Measurements from ENCODE around the gene C8G. TPM values are rescaled to one million over a fixed set of nuclear protein-coding genes. Genes with fewer than 3 reads are reported as not detected.

The C8G gene
- total and polyA plus RNA-seq, 2 of the 4 experiments (the other 2 are of a cell fraction), result 0.80 TPM; not detected in 1

DNA sequence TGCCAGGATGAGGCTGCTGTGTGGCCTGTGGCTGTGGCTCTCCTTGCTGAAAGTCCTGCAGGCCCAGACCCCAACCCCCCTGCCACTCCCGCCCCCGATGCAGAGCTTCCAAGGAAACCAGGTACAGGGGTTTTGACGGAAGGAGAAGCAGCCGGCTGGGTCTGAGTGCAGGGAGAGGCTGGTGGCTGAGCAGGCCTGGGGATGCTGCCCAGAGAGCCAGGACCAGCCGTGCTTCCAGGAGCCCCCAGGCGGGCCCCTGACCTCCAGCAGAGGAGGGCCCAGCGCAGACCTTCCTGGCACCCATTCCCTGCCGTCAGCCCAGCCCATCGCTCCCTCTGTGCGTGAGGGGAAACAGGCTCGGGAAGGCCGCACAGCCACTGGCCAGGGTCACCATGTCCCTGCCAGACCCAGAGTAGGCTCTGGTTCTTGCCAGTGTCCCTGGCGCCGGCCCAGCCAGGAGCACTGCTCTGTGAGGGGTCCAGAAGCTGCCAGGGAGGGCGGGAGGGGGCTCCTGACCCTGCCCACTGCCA is 7.3 kb downstream of the C8G start:
- Histone ChIP-seq H3K4me2 (ENCODE audit: low read depth, low read length) (no peak overlapping the region), H4K20me1 (ENCODE audit: insufficient read depth, low read length) (no peaks in the 10 kb centered on the region), H2BK20ac (ENCODE audit: low read depth, low read length) (no peak overlapping the region), H2BK120ac (ENCODE audit: low read depth, low read length) (no peak overlapping the region), H2BK5ac (ENCODE audit: low read depth, low read length, poor library complexity, severe bottlenecking) (no peak overlapping the region), H3K4ac (ENCODE audit: low read depth, low read length) (no peak overlapping the region), H3K18ac (ENCODE audit: low read depth, low read length) (no peak overlapping the region), H3K4me3 (ENCODE audit: insufficient read depth, low read depth, low read length) (no peak overlapping the region), H2AFZ (replicated peaks; ENCODE audit: low read length, poor library complexity) (no peak overlapping the region), H4K5ac (ENCODE audit: low read depth, low read length) (no peak overlapping the region), H3K27me3 (ENCODE audit: control insufficient read depth, insufficient read depth, low read length) (peaks cover 13% of the 10 kb centered on the region; the same call in 1 of the 2 replicates), H3K56ac (ENCODE audit: extremely low read depth, insufficient read depth, low read length) (no peak overlapping the region), H3K36me3 (ENCODE audit: control insufficient read depth, insufficient read depth, low read length) (no peaks in the 10 kb centered on the region), H4K8ac (ENCODE audit: low read depth in 2 of 2, low read length in 2 of 2) (no peak overlapping the region), H3K79me1 (ENCODE audit: low read depth in 1 of 2, low read length in 2 of 2) (no peaks in the 10 kb centered on the region), H2AK5ac (ENCODE audit: low read depth, low read length) (no peak overlapping the region), H3K4me1 (ENCODE audit: control insufficient read depth, insufficient read depth, low read length) (no peaks in the 10 kb centered on the region; the same call in 1 of the 2 replicates), H4K91ac (ENCODE audit: insufficient read depth, low read depth, low read length) (no peak overlapping the region), H3K23ac (ENCODE audit: low read depth, low read length) (no peak overlapping the region), H3K27ac (ENCODE audit: insufficient read depth, low read length) (no peak overlapping the region), H3K9me1 (ENCODE audit: insufficient read depth, low read length) (no peaks in the 10 kb centered on the region), H3K9ac (ENCODE audit: low read depth, low read length) (no peak overlapping the region), H3K9me3 (ENCODE audit: control insufficient read depth, insufficient read depth, low read length) (peaks cover 3% of the 10 kb centered on the region), H2BK15ac (ENCODE audit: low read depth, low read length) (no peak overlapping the region), H3K14ac (replicated peaks; ENCODE audit: low read depth, low read length) (no peak overlapping the region), H2AK9ac (replicated peaks; ENCODE audit: low read depth, low read length, poor library complexity) (no peak overlapping the region)
- dilution Hi-C loops (cut with HindIII; ENCODE audit: low sequenced_read_pairs, unreplicated experiment), result no loop called here
- TF ChIP-seq CHD1 (IDR thresholded peaks at IDR 0.05; ENCODE audit: low read depth, low read length) (no peak), SMC3 (IDR thresholded peaks at IDR 0.05; ENCODE audit: low read depth, low read length) (no peak), RFX5 (IDR thresholded peaks at IDR 0.05; ENCODE audit: low read depth, low read length) (no peak), BHLHE40 (IDR thresholded peaks at IDR 0.05; ENCODE audit: low read depth, low read length) (no peak), CTCF (conservative IDR thresholded peaks at IDR 0.05; ENCODE audit: low read depth, low read length) (no peak), NFE2L2 (IDR thresholded peaks at IDR 0.05; ENCODE audit: low read depth, low read length) (no peak), RCOR1 (IDR thresholded peaks at IDR 0.05; ENCODE audit: insufficient replicate concordance, low read length) (no peak), MXI1 (IDR thresholded peaks at IDR 0.05; ENCODE audit: borderline replicate concordance, low read depth, low read length) (no peak), MAFK (IDR thresholded peaks at IDR 0.05; ENCODE audit: low read depth, low read length) (no peak), FOS (IDR thresholded peaks at IDR 0.05; ENCODE audit: low read depth, low read length) (no peak), CEBPB (IDR thresholded peaks at IDR 0.05; ENCODE audit: low read depth, low read length) (no peak), MAZ (IDR thresholded peaks at IDR 0.05; ENCODE audit: borderline replicate concordance, low read depth, low read length) (no peak), POLR2A (IDR thresholded peaks at IDR 0.05; ENCODE audit: low read depth, low read length) (no peak), USF2 (IDR thresholded peaks at IDR 0.05; ENCODE audit: low read depth, low read length) (no peak)
- TF ChIP-seq, protein P1, sequence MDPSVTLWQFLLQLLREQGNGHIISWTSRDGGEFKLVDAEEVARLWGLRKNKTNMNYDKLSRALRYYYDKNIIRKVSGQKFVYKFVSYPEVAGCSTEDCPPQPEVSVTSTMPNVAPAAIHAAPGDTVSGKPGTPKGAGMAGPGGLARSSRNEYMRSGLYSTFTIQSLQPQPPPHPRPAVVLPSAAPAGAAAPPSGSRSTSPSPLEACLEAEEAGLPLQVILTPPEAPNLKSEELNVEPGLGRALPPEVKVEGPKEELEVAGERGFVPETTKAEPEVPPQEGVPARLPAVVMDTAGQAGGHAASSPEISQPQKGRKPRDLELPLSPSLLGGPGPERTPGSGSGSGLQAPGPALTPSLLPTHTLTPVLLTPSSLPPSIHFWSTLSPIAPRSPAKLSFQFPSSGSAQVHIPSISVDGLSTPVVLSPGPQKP (IDR thresholded peaks at IDR 0.05; ENCODE audit: borderline replicate concordance, low read depth, low read length), result no peak
- ATAC-seq (ENCODE audit: low read depth) (no peak), DNase-seq (no peak)
- in situ Hi-C loops (cut with MboI; ENCODE audit: low sequenced_read_pairs), result no loop called here
- WGBS, 2 experiments (ENCODE audit: extremely low coverage in 2 of 2, insufficient read length in 1 of 2), result 38% methylated on average over 3 of the region's 15 CpGs; no CpG with 5 or more reads in 1 of the 2 experiments
- ChIA-PET CTCF (no interaction called here), POLR2A (ENCODE audit: unreplicated experiment) (no interaction called here)
- intact Hi-C loops (cut with micrococcal nuclease), result no loop called here
- no TSS peak for BruUV-seq (replicated peaks)

Data from IMR-90 (cell line).